H1 (cell line): Measurements from ENCODE around the gene MED12L. TPM values are rescaled to one million over a fixed set of nuclear protein-coding genes. Genes with fewer than 3 reads are reported as not detected.

ENCODE experiments used
- CTCF ChIA-PET: fragments of 300-600 bp; sonication (Branson Sonifier 250); formaldehyde crosslinking; loops from one replicate; lab custom pipeline; 2021; ENCODE audit not compliant: partially characterized antibody; lab: Charles Lee
- POLR2A ChIA-PET: fragments of 300-600 bp; sonication (Branson Sonifier 250); formaldehyde crosslinking; loops from one replicate; lab custom pipeline; 2021; ENCODE audit warnings: inconsistent platforms; ENCODE audit not compliant: partially characterized antibody; lab: Charles Lee
- DNase-seq, 2 experiments: peaks; one replicate each; pipeline versions ENCODE4 v3.0.0 to v3.0.0-alpha.2; 2010 to 2022; ENCODE audit warnings: low spot score in 2 of 2, low read depth in 1 of 2, mixed read lengths in 1 of 2
- FAIRE-seq: peaks from 2 replicates; lab custom pipeline; 2011; peaks lifted over from hg19 to GRCh38; lab: Jason Lieb, UNC
- H2AFZ ChIP-seq: 2 replicates; pipeline ENCODE4 v1.8.1; 2012; ENCODE audit warnings: low read length, inconsistent platforms
- H2AK5ac ChIP-seq: 2 replicates; pipeline ENCODE4 v1.6.1; 2013; ENCODE audit warnings: low read depth, low read length
- H2BK120ac ChIP-seq: replicated peaks from 2 replicates; pipeline ENCODE3; 2013; ENCODE audit warnings: low read depth, low read length, inconsistent platforms
- H2BK12ac ChIP-seq: 2 replicates; pipeline ENCODE4 v1.6.1; 2013; ENCODE audit warnings: low read depth, low read length
- H2BK15ac ChIP-seq: 2 replicates; pipeline ENCODE4 v1.6.1; 2013; ENCODE audit warnings: low read length
- H2BK20ac ChIP-seq: 2 replicates; pipeline ENCODE4 v1.6.1; 2013; ENCODE audit warnings: low read length
- H2BK5ac ChIP-seq: 2 replicates; pipeline ENCODE4 v1.6.1; 2013; ENCODE audit warnings: low read depth, low read length
- H3K14ac ChIP-seq: 2 replicates; pipeline ENCODE4 v1.6.1; 2013; ENCODE audit warnings: inconsistent platforms; ENCODE audit not compliant: insufficient read length
- H3K18ac ChIP-seq: 2 replicates; pipeline ENCODE4 v1.6.1; 2013; ENCODE audit warnings: low read length; ENCODE audit errors: extremely low read depth
- H3K23ac ChIP-seq: 2 replicates; pipeline ENCODE4 v1.6.1; 2013; ENCODE audit warnings: inconsistent platforms; ENCODE audit not compliant: insufficient read length
- H3K23me2 ChIP-seq: 2 replicates; pipeline ENCODE4 v1.6.1; 2013; ENCODE audit warnings: low read depth, low read length
- H3K27ac ChIP-seq: 2 replicates; pipeline ENCODE4 v1.6.1; 2011; ENCODE audit warnings: low read depth, low read length, inconsistent platforms
- H3K27me3 ChIP-seq, 4 experiments: replicated peaks in 1 of 4; 1 replicate in 1 of 4; 2 replicates in 3 of 4; pipeline versions ENCODE4 v1.6.1 to v1.8.1; 2011 to 2013; ENCODE audit warnings: low read length in 3 of 4, mild to moderate bottlenecking in 3 of 4, inconsistent platforms in 2 of 4, mixed read lengths in 2 of 4, moderate library complexity in 1 of 4; ENCODE audit not compliant: control insufficient read depth in 3 of 4, insufficient read depth in 3 of 4; ENCODE audit errors: extremely low read depth in 1 of 4
- H3K36me3 ChIP-seq, 4 experiments: 2 replicates each; pipeline versions ENCODE4 v1.6.1 to v1.8.1; 2011 to 2013; ENCODE audit warnings: mild to moderate bottlenecking in 4 of 4, low read length in 3 of 4, moderate library complexity in 2 of 4, control low read depth in 1 of 4, inconsistent platforms in 1 of 4; ENCODE audit not compliant: insufficient read depth in 4 of 4, control insufficient read depth in 2 of 4
- H3K4ac ChIP-seq: replicated peaks from 2 replicates; pipeline ENCODE3; 2013; ENCODE audit warnings: low read length, low read depth, mixed read lengths, inconsistent platforms; ENCODE audit not compliant: insufficient read length
- H3K4me1 ChIP-seq, 4 experiments: replicated peaks in 1 of 4; 1 replicate in 1 of 4; 2 replicates in 3 of 4; pipeline versions ENCODE4 v1.6.1 to v1.8.1; 2011 to 2013; ENCODE audit warnings: low read length in 3 of 4, inconsistent platforms in 2 of 4, mixed read lengths in 1 of 4; ENCODE audit not compliant: insufficient read depth in 4 of 4, control insufficient read depth in 3 of 4
- H3K4me2 ChIP-seq, 2 experiments: 2 replicates each; pipeline versions ENCODE4 v1.6.1 to v1.8.1; 2011 to 2013; ENCODE audit warnings: low read depth in 2 of 2, low read length in 2 of 2, control low read depth in 1 of 2, inconsistent platforms in 1 of 2, mild to moderate bottlenecking in 1 of 2; ENCODE audit not compliant: insufficient read depth in 1 of 2
- H3K4me3 ChIP-seq, 4 experiments: fragments of 200-600, 300-600 bp in 1 of 4; sonication (generic), shearing (Covaris generic), sonication (Bioruptor Twin) in 1 of 4; 2 replicates each; pipeline versions ENCODE4 v1.5.1 to v1.8.1; 2011 to 2016; ENCODE audit warnings: low read length in 4 of 4, low read depth in 3 of 4, control low read depth in 2 of 4, inconsistent platforms in 2 of 4, mild to moderate bottlenecking in 2 of 4, mixed read lengths in 1 of 4, moderate library complexity in 1 of 4; ENCODE audit not compliant: insufficient read depth in 2 of 4; ENCODE audit errors: extremely low read depth in 1 of 4
- H3K56ac ChIP-seq: replicated peaks from 2 replicates; pipeline ENCODE3; 2013; ENCODE audit warnings: low read depth, mild to moderate bottlenecking, mixed read lengths, low read length, inconsistent platforms; ENCODE audit not compliant: insufficient read length
- H3K79me1 ChIP-seq: 2 replicates; pipeline ENCODE4 v1.6.1; 2013; ENCODE audit warnings: low read depth, low read length, control low read depth
- H3K79me2 ChIP-seq, 2 experiments: 2 replicates each; pipeline versions ENCODE4 v1.6.1 to v1.8.1; 2012 to 2013; ENCODE audit warnings: low read length in 2 of 2, mild to moderate bottlenecking in 2 of 2, inconsistent platforms in 1 of 2; ENCODE audit not compliant: insufficient read depth in 2 of 2, control insufficient read depth in 1 of 2
- H3K9ac ChIP-seq, 4 experiments: replicated peaks in 1 of 4; 1 replicate in 1 of 4; 2 replicates in 3 of 4; pipeline versions ENCODE4 v1.6.1 to v1.8.1; 2011 to 2013; ENCODE audit warnings: low read depth in 3 of 4, low read length in 3 of 4, control low read depth in 2 of 4, mild to moderate bottlenecking in 2 of 4, moderate library complexity in 2 of 4, inconsistent platforms in 1 of 4; ENCODE audit errors: extremely low read depth in 1 of 4
- H3K9me3 ChIP-seq, 2 experiments: 2 replicates each; pipeline versions ENCODE4 v1.6.1 to v1.8.1; 2012 to 2013; ENCODE audit warnings: mild to moderate bottlenecking in 2 of 2, moderate library complexity in 2 of 2, control low read depth in 1 of 2, inconsistent platforms in 1 of 2, low read depth in 1 of 2, low read length in 1 of 2, mixed read lengths in 1 of 2; ENCODE audit not compliant: insufficient read depth in 2 of 2
- H4K20me1 ChIP-seq, 2 experiments: replicated peaks in 1 of 2; 2 replicates each; pipeline versions ENCODE3 to v1.8.1; 2011 to 2013; ENCODE audit warnings: inconsistent platforms in 2 of 2, low read length in 2 of 2, mild to moderate bottlenecking in 1 of 2; ENCODE audit not compliant: insufficient read depth in 2 of 2, control insufficient read depth in 1 of 2
- H4K5ac ChIP-seq: 2 replicates; pipeline ENCODE4 v1.6.1; 2013; ENCODE audit warnings: low read length, low read depth, mixed read lengths, inconsistent platforms; ENCODE audit not compliant: insufficient read length
- H4K8ac ChIP-seq: 2 replicates; pipeline ENCODE4 v1.8.0; 2013; ENCODE audit warnings: mild to moderate bottlenecking, moderate library complexity, low read length, inconsistent platforms; ENCODE audit not compliant: insufficient read depth; ENCODE audit errors: extremely low read depth
- H4K91ac ChIP-seq: replicated peaks from 2 replicates; pipeline ENCODE3; 2013; ENCODE audit warnings: low read length, mixed read lengths, inconsistent platforms; ENCODE audit not compliant: insufficient read length
- ASH2L ChIP-seq: fragments of 200-600, 300-600 bp; sonication (generic); IDR thresholded peaks from one replicate; pipeline ENCODE4 v1.7.1; 2017; ENCODE audit warnings: low read length
- BRCA1 ChIP-seq: IDR thresholded peaks from 2 replicates; pipeline ENCODE4 v1.6.1; 2012; ENCODE audit warnings: low read depth, low read length, improper control_type of control experiment
- CBX5 ChIP-seq: fragments of 300-800, 300-1000 bp; sonication (generic); IDR thresholded peaks from 2 replicates; pipeline ENCODE4 v1.7.1; 2016; ENCODE audit warnings: antibody characterized with exemption, low read length, low read depth
- CREB1 ChIP-seq: IDR thresholded peaks from 2 replicates; pipeline ENCODE4 v1.6.1; 2012; ENCODE audit warnings: inconsistent platforms
- EZH2 ChIP-seq: fragments of 200-600 bp; sonication (generic); IDR thresholded peaks from 2 replicates; pipeline ENCODE4 v1.7.1; 2012; ENCODE audit warnings: low read depth, mild to moderate bottlenecking, moderate library complexity, low read length, inconsistent platforms; ENCODE audit not compliant: severe bottlenecking
- GABPA ChIP-seq: IDR thresholded peaks from 2 replicates; pipeline ENCODE4 v1.6.1; 2011; ENCODE audit warnings: mild to moderate bottlenecking, low read length, moderate library complexity, borderline replicate concordance; ENCODE audit not compliant: insufficient read depth
- HDAC6 ChIP-seq: IDR thresholded peaks from one replicate; pipeline ENCODE4 v1.7.1; 2012; ENCODE audit warnings: low read depth, mild to moderate bottlenecking, inconsistent platforms, low read length, moderate library complexity
- KDM4A ChIP-seq: IDR thresholded peaks from one replicate; pipeline ENCODE4 v1.7.1; 2012; ENCODE audit warnings: low read depth, mild to moderate bottlenecking, moderate library complexity, low read length, inconsistent platforms; ENCODE audit not compliant: severe bottlenecking
- NRF1 ChIP-seq: IDR thresholded peaks from 2 replicates; pipeline ENCODE4 v1.6.1; 2011; ENCODE audit warnings: mild to moderate bottlenecking, low read depth, low read length, improper control_type of control experiment
- RNF2 ChIP-seq: fragments of 200-900, 300-1000 bp; sonication (generic); IDR thresholded peaks from 2 replicates; pipeline ENCODE4 v1.7.1; 2016; ENCODE audit warnings: borderline replicate concordance, low read depth, mild to moderate bottlenecking, antibody characterized with exemption, low read length; ENCODE audit not compliant: poor library complexity, severe bottlenecking; ENCODE audit errors: missing control alignments
- SAP30 ChIP-seq: fragments of 300-600 bp; sonication (generic); IDR thresholded peaks from 2 replicates; pipeline ENCODE4 v1.7.1; 2012; ENCODE audit warnings: low read length, moderate library complexity, mild to moderate bottlenecking, inconsistent platforms; ENCODE audit not compliant: insufficient read depth, insufficient replicate concordance
- SP4 ChIP-seq: IDR thresholded peaks from 2 replicates; pipeline ENCODE4 v1.6.1; 2012; ENCODE audit warnings: low read length, inconsistent platforms
- TBP ChIP-seq: IDR thresholded peaks from 2 replicates; pipeline ENCODE4 v1.6.1; 2011; ENCODE audit warnings: low read depth, low read length, improper control_type of control experiment
- WGBS, 2 experiments: shearing (Covaris generic) in 1 of 2; methylation state at CpG; one replicate each; pipeline versions ENCODE4 v1.1.6 to v1.1.7; 2013 to 2015; ENCODE audit warnings: low lambda C conversion rate in 2 of 2, mixed read lengths in 2 of 2, inconsistent platforms in 1 of 2, low coverage in 1 of 2, missing lambda C conversion rate in 1 of 2; ENCODE audit not compliant: insufficient replicate concordance in 2 of 2, insufficient coverage in 1 of 2, insufficient read length in 1 of 2; ENCODE audit errors: extremely low coverage in 1 of 2, missing lambda C conversion rate in 1 of 2; 5-methylcytosine and 5-hydroxymethylcytosine counted together
- polyA plus RNA-seq, 7 experiments: library from polyadenylated mRNA; depleted of rRNA in 3 of 7; stranded (reverse) in 5 of 7; unstranded in 2 of 7; fragments of >200 nt in 5 of 7; fragments of 200-250 nt in 2 of 7; gene quantifications; 1 replicate in 5 of 7; 2 replicates in 1 of 7; 4 replicates in 1 of 7; pipeline versions ENCODE4 v1.2.1 to v1.2.3, GENCODE V29; 2011 to 2013; ENCODE audit warnings: missing spikeins in 2 of 7, mixed read lengths in 2 of 7
- total RNA-seq: library from RNA; stranded (reverse); fragmentation: NEBNext Ultra II Directional; extraction: Animal tissue kit (Norgen Biotek cat#: 25700); gene quantifications from 2 replicates; pipeline ENCODE4 v1.2.1, GENCODE V29; 2021
- TF ChIP-seq, protein P1 (sequence below): IDR thresholded peaks from 2 replicates; pipeline ENCODE4 v1.6.1; 2011; ENCODE audit warnings: low read depth, mild to moderate bottlenecking, low read length; ENCODE audit not compliant: insufficient read depth

MED12L gene
- total and polyA plus RNA-seq, 2 of the 8 experiments (the other 6 are each of a cell fraction or from before 2014, with no cell fraction given) = 3.6 to 26.2 TPM

DNA sequence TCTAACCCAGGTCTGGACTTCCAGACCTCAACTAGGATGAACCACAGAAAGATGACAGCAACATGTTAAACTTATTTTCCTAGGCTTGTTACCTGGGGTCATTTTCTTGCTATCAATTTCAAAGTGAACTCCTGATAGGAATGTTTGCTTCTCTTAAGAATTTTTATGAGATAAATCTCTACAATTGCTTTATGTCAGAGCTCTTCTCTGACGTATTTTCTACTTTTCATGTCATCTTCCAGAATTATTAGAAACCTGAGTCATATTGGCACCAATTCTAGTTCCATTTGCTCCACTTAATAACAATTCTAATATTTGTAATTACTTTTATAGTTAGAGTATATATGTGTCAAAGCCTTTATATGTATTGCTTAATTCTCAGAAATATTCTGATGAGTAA is 377.5 kb downstream of the MED12L start:
- H3K4me1 ChIP-seq = peaks cover 0 to 2% (median 0%) of the 10 kb centered on the region in 4 experiments; a peak in 1 of 7 replicates
- no peak overlapping the region for H3K18ac ChIP-seq
- H3K79me2 ChIP-seq = no peaks in the 10 kb centered on the region
- H4K8ac ChIP-seq = no peak overlapping the region
- no peak overlapping the region for H4K5ac ChIP-seq
- H3K9me3 ChIP-seq = no peaks in the 10 kb centered on the region
- no peak overlapping the region for H3K27ac ChIP-seq
- no peak overlapping the region for H3K23ac ChIP-seq
- no peaks in the 10 kb centered on the region for H4K20me1 ChIP-seq
- H3K14ac ChIP-seq = no peak overlapping the region
- no peak overlapping the region for H2AK5ac ChIP-seq
- no peak overlapping the region for H2AFZ ChIP-seq
- H3K56ac ChIP-seq = no peak overlapping the region
- no peaks in the 10 kb centered on the region for H3K79me1 ChIP-seq
- H2BK120ac ChIP-seq = no peak overlapping the region
- DNase-seq = no peak
- CTCF ChIA-PET = interaction anchor here (1.0 to 1.4 kb wide), 2 partner anchors 9 to 375 kb away, joined by 3 to 4 read pairs; no protein-coding TSS in a partner anchor
- no peak overlapping the region for H2BK15ac ChIP-seq
- FAIRE-seq = no peak
- no peaks in the 10 kb centered on the region for H3K36me3 ChIP-seq
- no peak overlapping the region for H3K4me3 ChIP-seq
- H2BK5ac ChIP-seq = no peak overlapping the region
- no peak overlapping the region for H3K4ac ChIP-seq
- no peak overlapping the region for H3K4me2 ChIP-seq
- no peak overlapping the region for H3K9ac ChIP-seq
- H2BK12ac ChIP-seq = no peak overlapping the region
- WGBS, 2 experiments = 96% methylated on average over 1 of the region's 1 CpG; no CpG with 5 or more reads in 1 of the 2 experiments
- no peaks in the 10 kb centered on the region for H3K27me3 ChIP-seq
- H2BK20ac ChIP-seq = no peak overlapping the region
- H4K91ac ChIP-seq = no peak overlapping the region
- no peaks in the 10 kb centered on the region; the same call in 1 of the 2 replicates for H3K23me2 ChIP-seq
- POLR2A ChIA-PET = no interaction called here
- TF ChIP-seq HDAC6 = no peak
- TF ChIP-seq KDM4A = no peak
- TF ChIP-seq ASH2L = no peak
- TF ChIP-seq, protein P1, sequence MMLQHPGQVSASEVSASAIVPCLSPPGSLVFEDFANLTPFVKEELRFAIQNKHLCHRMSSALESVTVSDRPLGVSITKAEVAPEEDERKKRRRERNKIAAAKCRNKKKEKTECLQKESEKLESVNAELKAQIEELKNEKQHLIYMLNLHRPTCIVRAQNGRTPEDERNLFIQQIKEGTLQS = no peak
- no peak for TF ChIP-seq BRCA1
- no peak for TF ChIP-seq RNF2
- no peak for TF ChIP-seq TBP
- no peak for TF ChIP-seq SAP30
- TF ChIP-seq SP4 = no peak
- no peak for TF ChIP-seq EZH2
- no peak for TF ChIP-seq GABPA
- TF ChIP-seq NRF1 = no peak
- no peak for TF ChIP-seq CREB1
- TF ChIP-seq CBX5 = no peak
